Esophagus muscularis mucosa (tissue), 3 donors: ENCODE results near the gene PTPRN2.

Experiments used
- CTCF ChIP-seq, 3 experiments: fragments of 200-600 bp in 2 of 3; fragments of 450-650 bp in 1 of 3; sonication (generic) in 2 of 3; IDR thresholded peaks; one replicate each; pipeline ENCODE4 v1.5.1; 2017 to 2019; ENCODE audit warnings: antibody characterized with exemption in 3 of 3, mild to moderate bottlenecking in 2 of 3, moderate library complexity in 1 of 3
- POLR2A ChIP-seq: fragments of 450-650 bp; IDR thresholded peaks from one replicate; pipeline ENCODE4 v1.6.1; 2017; ENCODE audit warnings: antibody characterized with exemption, moderate library complexity, mild to moderate bottlenecking, low read depth
- POLR2AphosphoS5 ChIP-seq, 2 donors: sonication (generic); formaldehyde crosslinking; IDR thresholded peaks; one replicate each; pipeline ENCODE4 v1.6.1; 2017; ENCODE audit warnings: antibody characterized with exemption in 2 of 2

GRCh38 chr7:158378978-158379377 lies 208.6 kb downstream of the PTPRN2 start:
- TF ChIP-seq POLR2AphosphoS5 (IDR thresholded peaks at IDR 0.05) (no peak), CTCF (IDR thresholded peaks at IDR 0.05) (no peak), POLR2A (no peak)
